HFF-Myc (cell line): ENCODE measurements around the gene MRC2.

Experiments
- DNase-seq: peaks from one replicate; pipeline ENCODE4 v3.0.0-alpha.2; 2011; ENCODE audit warnings: low read depth; ENCODE audit errors: extremely low read depth
- H3K4me3 ChIP-seq: replicated peaks from 2 replicates; pipeline ENCODE4 v1.5.1; 2011; ENCODE audit warnings: low read depth, mild to moderate bottlenecking, control low read depth, low read length
- CTCF ChIP-seq: IDR thresholded peaks from 2 replicates; pipeline ENCODE4 v1.5.1; 2012; ENCODE audit warnings: mild to moderate bottlenecking, low read depth, low read length, control low read depth; ENCODE audit errors: missing control alignments

MRC2 gene

GRCh38 chr17:62725791-62726249, 98.3 kb downstream of the MRC2 start:
- no peak overlapping the region for H3K4me3 ChIP-seq
- no peak for TF ChIP-seq CTCF
- no peak for DNase-seq

- no peak for DNase-seq
- no peak overlapping the region for H3K4me3 ChIP-seq
- no peak for TF ChIP-seq CTCF
Observed at GRCh38 chr17:62727916-62728672, 100.6 kb downstream of the MRC2 start.

- DNase-seq: no peak
- TF ChIP-seq CTCF: no peak
Observed at GRCh38 chr17:62732125-62732524, 104.7 kb downstream of the MRC2 start.

GRCh38 chr17:62735044-62735651, 107.7 kb downstream of the MRC2 start:
- H3K4me3 ChIP-seq: no peak overlapping the region
- TF ChIP-seq CTCF: no peak
- DNase-seq: no peak

More at GRCh38 chr17:62732125-62732524, 104.7 kb downstream of the MRC2 start:
- H3K4me3 ChIP-seq: no peak overlapping the region

- TF ChIP-seq CTCF: no peak
- DNase-seq: no peak
- no peak overlapping the region for H3K4me3 ChIP-seq
Observed at GRCh38 chr17:62737513-62737912, 110.0 kb downstream of the MRC2 start.

- no peak for DNase-seq
- no peak overlapping the region for H3K4me3 ChIP-seq
- TF ChIP-seq CTCF: no peak
Observed at GRCh38 chr17:62738281-62738680, 110.8 kb downstream of the MRC2 start.
